Subcutaneous adipose tissue (tissue), 4 donors: Measurements from ENCODE around the gene RELT. TPM values are rescaled to one million over a fixed set of nuclear protein-coding genes. Genes with fewer than 3 reads are reported as not detected.

Experiments
- CTCF ChIP-seq: fragments of 450-650 bp; IDR thresholded peaks from one replicate; pipeline ENCODE4 v1.5.1; 2016; ENCODE audit warnings: low read depth, mild to moderate bottlenecking, control low read depth, antibody characterized with exemption, moderate library complexity
- total RNA-seq, 4 donors: library from RNA; depleted of rRNA; stranded (reverse); fragments of >200 nt; gene quantifications; one replicate each; pipeline ENCODE4 v1.1.0, GENCODE V29; 2016

Gene RELT
- total RNA-seq, 4 donors from 2014 or later = 3.1 to 5.1 (median 4.0) TPM

GRCh38 chr11:73333640-73334383 lies 42.4 kb upstream of the RELT start:
- TF ChIP-seq CTCF = no peak

DNA sequence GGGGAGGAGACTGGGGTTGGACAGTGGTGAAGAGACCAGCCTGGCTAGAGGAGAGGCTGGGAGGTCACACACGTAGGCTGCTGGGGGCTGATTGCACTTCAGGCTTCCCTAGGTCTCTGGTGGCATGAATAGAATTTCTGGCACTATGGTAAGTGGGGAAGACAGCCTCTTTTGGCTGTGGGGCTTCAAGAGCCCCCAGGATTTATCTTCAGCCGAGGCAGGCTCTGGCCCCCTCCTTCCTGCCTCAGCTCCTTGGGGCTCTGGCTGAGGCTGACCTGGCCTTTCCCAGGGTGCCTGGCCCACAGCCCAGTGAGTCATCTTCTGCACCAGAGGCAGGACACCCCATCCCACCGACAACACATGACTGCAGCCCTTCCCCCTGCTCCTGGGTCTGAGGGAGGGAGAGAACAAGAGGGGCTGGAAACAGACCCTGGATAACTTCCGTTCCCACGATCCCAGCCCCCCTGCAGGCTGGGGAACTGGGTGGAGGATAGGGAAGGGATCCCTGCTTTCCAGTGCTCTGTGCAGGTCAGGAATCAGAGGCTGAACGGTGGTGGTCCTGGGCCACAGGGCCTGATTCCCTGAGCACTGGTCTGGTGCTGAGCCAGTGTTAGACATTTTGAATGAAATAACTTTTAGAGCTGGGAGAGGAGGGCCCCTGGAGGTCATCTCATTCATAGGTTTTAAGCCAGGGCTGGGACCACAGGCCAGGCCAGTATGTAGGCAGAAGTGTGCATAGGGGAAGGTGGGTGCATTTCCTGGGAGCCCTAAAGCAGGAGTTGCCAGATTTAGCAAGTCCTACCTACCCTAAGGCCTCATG lies 41.6 kb upstream of the RELT start:
- TF ChIP-seq CTCF = no peak

GRCh38 chr11:73335204-73335923 lies 40.8 kb upstream of the RELT start:
- TF ChIP-seq CTCF = no peak

- TF ChIP-seq CTCF = no peak
Observed at GRCh38 chr11:73337846-73338245, 38.4 kb upstream of the RELT start.

GRCh38 chr11:73338279-73338678 lies 37.9 kb upstream of the RELT start:
- no peak for TF ChIP-seq CTCF

DNA sequence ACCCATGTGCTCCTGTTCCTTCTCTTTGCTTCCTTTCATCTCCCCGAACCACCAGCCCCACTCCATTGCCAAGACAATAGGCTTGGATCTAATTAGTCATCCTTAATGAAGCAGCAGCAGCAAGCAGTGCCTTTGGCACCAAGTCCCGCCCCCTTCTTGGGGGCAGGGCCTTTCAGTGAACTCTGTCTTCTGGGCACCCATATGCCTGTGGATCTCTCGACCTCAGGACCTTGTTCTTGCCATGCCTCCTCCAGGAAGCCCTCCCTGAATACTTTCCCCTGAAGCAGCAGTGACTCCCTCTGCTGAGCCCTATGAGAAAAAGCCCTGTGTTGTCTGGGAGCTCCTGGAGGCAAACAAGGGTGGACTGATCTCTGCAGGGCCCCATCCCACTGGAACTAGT lies 36.0 kb upstream of the RELT start:
- TF ChIP-seq CTCF = no peak

GRCh38 chr11:73342633-73343032 lies 33.6 kb upstream of the RELT start:
- TF ChIP-seq CTCF = no peak
